ENCODE data around the gene DHX35. TPM values are rescaled to one million over a fixed set of nuclear protein-coding genes. Genes with fewer than 3 reads are reported as not detected.

The DHX35 gene
- total RNA-seq, 2 donors from 2014 or later = 12.2 to 16.1 TPM

DNA sequence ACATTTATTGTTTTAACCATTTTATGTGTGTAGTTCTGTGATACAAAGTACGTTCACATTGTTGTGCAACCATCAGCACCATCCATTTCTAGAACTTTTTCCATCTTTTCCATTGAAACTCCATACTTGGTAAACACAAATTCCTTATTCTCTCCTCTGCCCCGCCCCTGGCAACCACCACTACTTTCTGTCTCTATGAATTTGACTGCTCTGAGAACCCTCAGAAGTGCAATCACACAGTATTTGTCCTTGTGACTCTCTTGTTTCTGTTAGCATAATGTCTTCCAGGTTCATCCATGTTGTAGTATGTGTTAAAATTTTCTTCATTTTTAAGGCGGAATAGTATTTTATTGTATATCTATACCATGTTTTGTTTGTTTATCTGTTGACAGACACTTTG lies 56.9 kb downstream of the DHX35 start:
- TF ChIP-seq, protein P1, sequence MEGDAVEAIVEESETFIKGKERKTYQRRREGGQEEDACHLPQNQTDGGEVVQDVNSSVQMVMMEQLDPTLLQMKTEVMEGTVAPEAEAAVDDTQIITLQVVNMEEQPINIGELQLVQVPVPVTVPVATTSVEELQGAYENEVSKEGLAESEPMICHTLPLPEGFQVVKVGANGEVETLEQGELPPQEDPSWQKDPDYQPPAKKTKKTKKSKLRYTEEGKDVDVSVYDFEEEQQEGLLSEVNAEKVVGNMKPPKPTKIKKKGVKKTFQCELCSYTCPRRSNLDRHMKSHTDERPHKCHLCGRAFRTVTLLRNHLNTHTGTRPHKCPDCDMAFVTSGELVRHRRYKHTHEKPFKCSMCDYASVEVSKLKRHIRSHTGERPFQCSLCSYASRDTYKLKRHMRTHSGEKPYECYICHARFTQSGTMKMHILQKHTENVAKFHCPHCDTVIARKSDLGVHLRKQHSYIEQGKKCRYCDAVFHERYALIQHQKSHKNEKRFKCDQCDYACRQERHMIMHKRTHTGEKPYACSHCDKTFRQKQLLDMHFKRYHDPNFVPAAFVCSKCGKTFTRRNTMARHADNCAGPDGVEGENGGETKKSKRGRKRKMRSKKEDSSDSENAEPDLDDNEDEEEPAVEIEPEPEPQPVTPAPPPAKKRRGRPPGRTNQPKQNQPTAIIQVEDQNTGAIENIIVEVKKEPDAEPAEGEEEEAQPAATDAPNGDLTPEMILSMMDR (conservative IDR thresholded peaks at IDR 0.05) = no peak
- Mint-ChIP-seq H3K4me3 (no peak overlapping the region), H3K9me3 (peaks cover 4% of the 10 kb centered on the region), H3K4me1 (peaks cover 8% of the 10 kb centered on the region), H3K36me3 (ENCODE audit: low read depth) (peaks cover 77% of the 10 kb centered on the region), H3K27ac (no peak overlapping the region), H3K27me3 (ENCODE audit: insufficient read depth) (no peaks in the 10 kb centered on the region)
- DNase-seq = no peak
- Histone ChIP-seq H3K4me1 (ENCODE audit: control insufficient read depth, insufficient read depth, low read length) (no peaks in the 10 kb centered on the region), H3K27ac (ENCODE audit: low read depth, low read length) (no peak overlapping the region), H3K27me3 (ENCODE audit: control insufficient read depth, insufficient read depth, low read length, poor library complexity, severe bottlenecking) (no peaks in the 10 kb centered on the region), H3K9ac (ENCODE audit: extremely low read depth, low read length, poor library complexity, severe bottlenecking) (no peak overlapping the region), H3K4me3 (ENCODE audit: low read length) (no peak overlapping the region), H3K36me3 (ENCODE audit: control insufficient read depth, insufficient read depth, low read length) (peaks cover 59% of the 10 kb centered on the region), H3K9me3 (ENCODE audit: control insufficient read depth, low read length) (peaks cover 15% of the 10 kb centered on the region)
- WGBS, 2 experiments (ENCODE audit: insufficient coverage in 1 of 2, insufficient read length in 1 of 2) = 75 to 87% methylated on average over 1 to 2 of the region's 3 CpGs

DNA sequence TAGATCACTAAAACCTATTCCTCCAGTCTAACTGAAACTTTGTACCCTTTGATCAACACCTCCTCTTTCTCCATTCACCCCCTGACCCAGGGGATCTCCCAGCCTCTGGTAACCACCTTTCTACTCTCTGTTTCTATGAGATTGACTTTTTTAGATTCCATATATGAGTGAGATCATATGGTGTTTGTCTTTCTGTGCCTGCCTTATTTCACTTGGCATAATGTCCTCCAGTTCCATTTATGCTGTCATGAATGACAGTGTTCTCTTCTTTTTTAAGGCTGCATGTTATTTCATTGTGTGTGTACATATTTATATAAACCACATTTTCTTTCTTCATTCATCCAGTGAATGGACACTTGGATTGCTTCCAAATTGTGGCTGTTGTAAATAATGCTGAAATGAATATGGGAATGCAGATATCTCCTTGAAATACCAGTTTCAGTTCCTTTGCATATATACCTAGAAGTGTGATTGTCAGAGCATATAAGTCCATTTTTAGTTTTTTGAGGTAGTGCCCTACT lies 57.7 kb downstream of the DHX35 start:
- Histone ChIP-seq H3K27me3 (ENCODE audit: control insufficient read depth, insufficient read depth, low read length, poor library complexity, severe bottlenecking) (no peaks in the 10 kb centered on the region), H3K9me3 (ENCODE audit: control insufficient read depth, low read length) (peaks cover 15% of the 10 kb centered on the region), H3K36me3 (ENCODE audit: control insufficient read depth, insufficient read depth, low read length) (peaks cover 61% of the 10 kb centered on the region), H3K4me1 (ENCODE audit: control insufficient read depth, insufficient read depth, low read length) (no peaks in the 10 kb centered on the region), H3K27ac (ENCODE audit: low read depth, low read length) (no peak overlapping the region), H3K4me3 (ENCODE audit: low read length) (no peak overlapping the region), H3K9ac (ENCODE audit: extremely low read depth, low read length, poor library complexity, severe bottlenecking) (no peak overlapping the region)
- Mint-ChIP-seq H3K36me3 (ENCODE audit: low read depth) (peaks cover 72% of the 10 kb centered on the region), H3K9me3 (peaks cover 4% of the 10 kb centered on the region), H3K4me1 (peaks cover 8% of the 10 kb centered on the region), H3K4me3 (no peak overlapping the region), H3K27ac (no peak overlapping the region), H3K27me3 (ENCODE audit: insufficient read depth) (no peaks in the 10 kb centered on the region)
- DNase-seq = no peak
- TF ChIP-seq, protein P1 (conservative IDR thresholded peaks at IDR 0.05) = no peak

DNA sequence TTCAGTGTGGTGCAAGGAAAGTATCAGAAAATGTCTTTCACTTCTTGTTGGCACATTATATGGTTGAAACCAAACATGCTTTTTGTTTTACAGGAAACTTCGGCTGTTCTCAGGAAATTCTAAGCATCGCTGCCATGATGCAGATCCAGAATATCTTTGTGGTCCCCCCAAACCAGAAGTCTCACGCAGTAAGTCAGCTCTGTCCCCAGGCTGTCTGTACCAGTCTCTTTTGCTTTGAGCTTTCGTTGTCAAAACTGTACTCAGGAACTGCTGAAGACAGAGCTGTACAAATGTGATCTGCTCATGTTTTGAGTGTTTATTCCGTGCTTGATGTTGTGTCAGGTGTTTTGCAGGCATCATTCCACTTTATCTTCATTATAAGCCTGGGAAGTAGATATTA lies 59.6 kb downstream of the DHX35 start:
- DNase-seq = no peak
- Histone ChIP-seq H3K4me3 (ENCODE audit: low read length) (no peak overlapping the region), H3K36me3 (ENCODE audit: control insufficient read depth, insufficient read depth, low read length) (peaks cover 59% of the 10 kb centered on the region), H3K9ac (ENCODE audit: extremely low read depth, low read length, poor library complexity, severe bottlenecking) (no peak overlapping the region), H3K4me1 (ENCODE audit: control insufficient read depth, insufficient read depth, low read length) (no peaks in the 10 kb centered on the region), H3K9me3 (ENCODE audit: control insufficient read depth, low read length) (peaks cover 5% of the 10 kb centered on the region), H3K27me3 (ENCODE audit: control insufficient read depth, insufficient read depth, low read length, poor library complexity, severe bottlenecking) (no peaks in the 10 kb centered on the region), H3K27ac (ENCODE audit: low read depth, low read length) (no peak overlapping the region)
- TF ChIP-seq, protein P1 (conservative IDR thresholded peaks at IDR 0.05) = no peak
- Mint-ChIP-seq H3K4me1 (peaks cover 13% of the 10 kb centered on the region), H3K36me3 (ENCODE audit: low read depth) (peaks cover 58% of the 10 kb centered on the region), H3K27me3 (ENCODE audit: insufficient read depth) (no peaks in the 10 kb centered on the region), H3K4me3 (no peak overlapping the region), H3K27ac (no peak overlapping the region), H3K9me3 (no peaks in the 10 kb centered on the region)
- WGBS, 2 experiments (ENCODE audit: insufficient coverage in 1 of 2, insufficient read length in 1 of 2) = 97 to 98% methylated on average over 4 to 5 of the region's 5 CpGs

Measured in endodermal cell (in vitro differentiated cells).